ENCODE data around the gene HRCT1.

- TF ChIP-seq CTCF (IDR thresholded peaks at IDR 0.05) (peak; percentile 67 to 87 (median 80)), POLR2A (IDR thresholded peaks at IDR 0.05) (no peak)
Measured at GRCh38 chr9:35903049-35903448, 3.0 kb upstream of the HRCT1 start.

Measured in adrenal gland (tissue), 5 donors.